Peyer's patch (tissue), 4 donors: ENCODE data around the gene HELB. TPM values are rescaled to one million over a fixed set of nuclear protein-coding genes. Genes with fewer than 3 reads are reported as not detected.

Source experiments
- DNase-seq, 3 donors: peaks; one replicate each; pipeline ENCODE4 v3.0.0-alpha.2; 2017 to 2019
- H3K27ac ChIP-seq, 4 donors: fragments of 200-600 bp; sonication (generic); one replicate each; pipeline ENCODE4 v1.5.1; 2016 to 2019
- H3K27me3 ChIP-seq, 2 donors: fragments of 200-600 bp; sonication (generic); one replicate each; pipeline ENCODE4 v1.5.1; 2019
- H3K36me3 ChIP-seq, 3 donors: fragments of 200-600 bp; sonication (generic); one replicate each; pipeline ENCODE4 v1.5.1; 2016 to 2019
- H3K4me1 ChIP-seq, 4 donors: fragments of 200-600 bp; sonication (generic); one replicate each; pipeline ENCODE4 v1.5.1; 2016 to 2019
- H3K4me3 ChIP-seq, 4 donors: fragments of 200-600 bp; sonication (generic); 1 replicate in 3 of 4; 2 replicates in 1 of 4; pipeline ENCODE4 v1.5.1; 2016 to 2019; ENCODE audit warnings: mild to moderate bottlenecking in 1 of 4
- H3K9me3 ChIP-seq, 4 donors: fragments of 200-600 bp; sonication (generic); one replicate each; pipeline ENCODE4 v1.5.1; 2016 to 2019; ENCODE audit warnings: mild to moderate bottlenecking in 1 of 4
- CTCF ChIP-seq, 6 experiments: fragments of 450-650 bp in 4 of 6; fragments of 200-600 bp in 2 of 6; sonication (generic) in 1 of 6; IDR thresholded peaks; one replicate each; pipeline ENCODE4 v1.5.1; 2017 to 2019; ENCODE audit warnings: antibody characterized with exemption in 6 of 6, mild to moderate bottlenecking in 3 of 6, moderate library complexity in 1 of 6
- POLR2A ChIP-seq, 2 donors: fragments of 450-650 bp; IDR thresholded peaks; one replicate each; pipeline ENCODE4 v1.5.1; 2017; ENCODE audit warnings: antibody characterized with exemption in 2 of 2, mild to moderate bottlenecking in 2 of 2, moderate library complexity in 2 of 2
- total RNA-seq, 4 donors: library from RNA; depleted of rRNA; stranded (reverse); fragments of >200 nt; gene quantifications; one replicate each; pipeline ENCODE4 v1.1.0, GENCODE V29; 2016

HELB gene
- total RNA-seq, 4 donors from 2014 or later = 6.1 to 19.8 (median 8.3) TPM

GRCh38 chr12:66371982-66372381 lies 69.7 kb downstream of the HELB start:
- Histone ChIP-seq H3K36me3 (no peaks in the 10 kb centered on the region), H3K27ac (no peak overlapping the region), H3K27me3 (no peaks in the 10 kb centered on the region), H3K4me3 (no peak overlapping the region), H3K9me3 (no peaks in the 10 kb centered on the region), H3K4me1 (no peaks in the 10 kb centered on the region)
- TF ChIP-seq POLR2A (IDR thresholded peaks at IDR 0.05) = no peak
- no peak for TF ChIP-seq CTCF (IDR thresholded peaks at IDR 0.05)
- no peak for DNase-seq

- no peaks in the 10 kb centered on the region for H3K36me3 ChIP-seq
- no peak overlapping the region for H3K4me3 ChIP-seq
- no peaks in the 10 kb centered on the region for H3K27me3 ChIP-seq
- no peak for DNase-seq
- no peaks in the 10 kb centered on the region for H3K9me3 ChIP-seq
- H3K27ac ChIP-seq = no peak overlapping the region
- TF ChIP-seq CTCF (IDR thresholded peaks at IDR 0.05) (no peak), POLR2A (IDR thresholded peaks at IDR 0.05) (no peak)
- no peaks in the 10 kb centered on the region for H3K4me1 ChIP-seq
Measured at GRCh38 chr12:66375560-66375959, 73.3 kb downstream of the HELB start.

- H3K4me1 ChIP-seq = no peaks in the 10 kb centered on the region
- DNase-seq = no peak
- no peaks in the 10 kb centered on the region for H3K9me3 ChIP-seq
- no peaks in the 10 kb centered on the region for H3K36me3 ChIP-seq
- H3K27ac ChIP-seq = no peak overlapping the region
- TF ChIP-seq CTCF (IDR thresholded peaks at IDR 0.05) = no peak
- no peak for TF ChIP-seq POLR2A (IDR thresholded peaks at IDR 0.05)
- no peaks in the 10 kb centered on the region for H3K27me3 ChIP-seq
- H3K4me3 ChIP-seq = no peak overlapping the region
Measured at GRCh38 chr12:66379616-66380015, 77.3 kb downstream of the HELB start.

- Histone ChIP-seq H3K27ac (no peak overlapping the region), H3K36me3 (no peaks in the 10 kb centered on the region), H3K9me3 (no peaks in the 10 kb centered on the region), H3K4me1 (no peaks in the 10 kb centered on the region), H3K4me3 (no peak overlapping the region), H3K27me3 (no peaks in the 10 kb centered on the region)
- no peak for TF ChIP-seq CTCF (IDR thresholded peaks at IDR 0.05)
- no peak for TF ChIP-seq POLR2A (IDR thresholded peaks at IDR 0.05)
- no peak for DNase-seq
Measured at GRCh38 chr12:66380769-66381535, 78.7 kb downstream of the HELB start.

GRCh38 chr12:66387117-66387516 lies 84.8 kb downstream of the HELB start:
- Histone ChIP-seq H3K27me3 (no peaks in the 10 kb centered on the region), H3K27ac (no peak overlapping the region), H3K9me3 (no peaks in the 10 kb centered on the region), H3K4me3 (no peak overlapping the region), H3K36me3 (no peaks in the 10 kb centered on the region), H3K4me1 (no peaks in the 10 kb centered on the region)
- no peak for TF ChIP-seq POLR2A (IDR thresholded peaks at IDR 0.05)
- no peak for TF ChIP-seq CTCF (IDR thresholded peaks at IDR 0.05)
- no peak for DNase-seq

Other genes with a start within 250 kb of the HELB start
- gene LLPH, start 171.7 kb upstream of the HELB start, total RNA-seq = 1 to 10 TPM; 3.1 to 5.1 (median 4.2) TPM
- 100 to 1,000 TPM in 1 of 4 donors, 10 to 100 TPM in 3; 57.9 to 173 (median 70.7) TPM for gene TMBIM4, start 132.5 kb upstream of the HELB start, total RNA-seq
- gene IRAK3, start 113.3 kb upstream of the HELB start, total RNA-seq = 10 to 100 TPM in 2 of 4 donors, 1 to 10 TPM in 2; 3.0 to 26.4 (median 7.8) TPM